Kidney (tissue), 14 donors: Measurements from ENCODE around the gene ZSCAN5A. TPM values are rescaled to one million over a fixed set of nuclear protein-coding genes. Genes with fewer than 3 reads are reported as not detected.
"Not testable (repeated sequence)": the region's sequence is repeated elsewhere in the genome, so short reads cannot be mapped to it uniquely, and the experiment has no call there.

Experiments
- DNase-seq, 5 donors: peaks; one replicate each; pipeline ENCODE4 v3.0.0-alpha.2; 2013 to 2020
- FAIRE-seq: peaks from 2 replicates; lab custom pipeline; 2012; peaks lifted over from hg19 to GRCh38; lab: Jason Lieb, UNC
- H3K27ac ChIP-seq, 2 donors: one replicate each; pipeline ENCODE4 v1.7.0; 2013; ENCODE audit warnings: low read depth in 2 of 2, low read length in 2 of 2, inconsistent platforms in 1 of 2
- H3K27me3 ChIP-seq: one replicate; pipeline ENCODE4 v1.7.1; 2013; ENCODE audit warnings: low read length, inconsistent platforms; ENCODE audit not compliant: control insufficient read depth, insufficient read depth
- H3K36me3 ChIP-seq, 3 donors: one replicate each; pipeline versions ENCODE4 v1.7.0 to v1.7.1; 2013; ENCODE audit warnings: low read length in 3 of 3, control low read depth in 1 of 3, inconsistent platforms in 1 of 3; ENCODE audit not compliant: insufficient read depth in 3 of 3, control insufficient read depth in 2 of 3
- H3K4me1 ChIP-seq, 3 donors: one replicate each; pipeline versions ENCODE4 v1.7.0 to v1.7.1; 2013; ENCODE audit warnings: low read length in 3 of 3, inconsistent platforms in 1 of 3, low read depth in 1 of 3; ENCODE audit not compliant: control insufficient read depth in 2 of 3, insufficient read depth in 2 of 3
- H3K4me3 ChIP-seq, 3 donors: one replicate each; pipeline versions ENCODE4 v1.7.0 to v1.8.1; 2013; ENCODE audit warnings: low read length in 3 of 3, control low read depth in 1 of 3, inconsistent platforms in 1 of 3
- H3K9ac ChIP-seq, 3 donors: one replicate each; pipeline versions ENCODE4 v1.7.0 to v1.7.1; 2013; ENCODE audit warnings: low read length in 3 of 3, control low read depth in 1 of 3, inconsistent platforms in 1 of 3
- H3K9me3 ChIP-seq, 3 donors: one replicate each; pipeline versions ENCODE4 v1.7.0 to v1.7.1; 2013; ENCODE audit warnings: low read length in 3 of 3, control low read depth in 1 of 3, inconsistent platforms in 1 of 3; ENCODE audit not compliant: control insufficient read depth in 2 of 3, insufficient read depth in 1 of 3
- intact Hi-C: fragments of 100-400 bp; cut with DNase I; formaldehyde crosslinking; loops from one replicate; pipeline ENCODE4 v1.11.1; 2022
- polyA plus RNA-seq: library from polyadenylated mRNA; stranded (reverse); fragments of 350-450 nt; fragmentation: Illumina TruSeq; extraction: RNeasy Lipid Tissue Mini Kit (QIAGEN cat#74804); gene quantifications from one replicate; pipeline ENCODE4 v1.2.3, GENCODE V29; 2014; ENCODE audit warnings: low read depth, low replicate concordance; ENCODE audit not compliant: insufficient read depth
- total RNA-seq: library from RNA; stranded (reverse); fragmentation: NEBNext Ultra II Directional; extraction: Animal tissue kit (Norgen Biotek cat#: 25700); gene quantifications from one replicate; pipeline ENCODE4 v1.2.1, GENCODE V29; 2021
- TF ChIP-seq, protein P1 (sequence below): IDR thresholded peaks from 3 replicates; pipeline ENCODE4 v1.5.1; 2012; ENCODE audit warnings: mild to moderate bottlenecking, moderate library complexity, borderline replicate concordance; ENCODE audit not compliant: insufficient read depth; ENCODE audit errors: extremely low read depth
- donor health status: control.
- donor health status: control.
- donor health status: control.
- donor health status: control.
- donor health status: control.
- donor health status: DM: yes; HTN: yes; CAD: no.
- donor health status: Normal renal cell carcinoma (clear cell type).

ZSCAN5A gene
- total and polyA plus RNA-seq, 2 donors from 2014 or later: 11.9 to 18.1 TPM

DNA sequence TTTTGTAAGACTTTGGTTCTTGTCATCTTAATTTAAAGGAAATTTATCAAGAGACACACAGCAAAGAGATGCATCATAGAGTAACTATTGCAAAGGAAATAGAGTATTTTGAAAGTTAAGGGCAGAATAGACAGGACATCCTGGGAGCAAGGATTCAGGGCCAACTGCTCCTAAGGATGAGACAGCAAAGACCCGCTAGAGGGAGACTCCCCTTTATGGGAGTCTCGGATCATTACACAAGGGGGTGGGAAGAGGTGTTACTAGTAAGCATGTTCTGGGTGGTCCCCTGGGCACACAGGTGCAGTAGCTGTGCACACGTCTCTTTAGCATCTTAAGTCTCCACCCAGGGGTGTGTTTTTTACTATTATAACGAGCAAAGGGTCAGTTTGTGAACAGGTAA is 102.9 kb downstream of the ZSCAN5A start:
- Histone ChIP-seq H3K27me3 (no peaks in the 10 kb centered on the region), H3K36me3 (no peaks in the 10 kb centered on the region), H3K4me1 (no peaks in the 10 kb centered on the region), H3K9me3 (no peaks in the 10 kb centered on the region), H3K4me3 (no peak overlapping the region), H3K27ac (no peak overlapping the region), H3K9ac (no peak overlapping the region)
- intact Hi-C loops: no loop called here
- TF ChIP-seq, protein P1, sequence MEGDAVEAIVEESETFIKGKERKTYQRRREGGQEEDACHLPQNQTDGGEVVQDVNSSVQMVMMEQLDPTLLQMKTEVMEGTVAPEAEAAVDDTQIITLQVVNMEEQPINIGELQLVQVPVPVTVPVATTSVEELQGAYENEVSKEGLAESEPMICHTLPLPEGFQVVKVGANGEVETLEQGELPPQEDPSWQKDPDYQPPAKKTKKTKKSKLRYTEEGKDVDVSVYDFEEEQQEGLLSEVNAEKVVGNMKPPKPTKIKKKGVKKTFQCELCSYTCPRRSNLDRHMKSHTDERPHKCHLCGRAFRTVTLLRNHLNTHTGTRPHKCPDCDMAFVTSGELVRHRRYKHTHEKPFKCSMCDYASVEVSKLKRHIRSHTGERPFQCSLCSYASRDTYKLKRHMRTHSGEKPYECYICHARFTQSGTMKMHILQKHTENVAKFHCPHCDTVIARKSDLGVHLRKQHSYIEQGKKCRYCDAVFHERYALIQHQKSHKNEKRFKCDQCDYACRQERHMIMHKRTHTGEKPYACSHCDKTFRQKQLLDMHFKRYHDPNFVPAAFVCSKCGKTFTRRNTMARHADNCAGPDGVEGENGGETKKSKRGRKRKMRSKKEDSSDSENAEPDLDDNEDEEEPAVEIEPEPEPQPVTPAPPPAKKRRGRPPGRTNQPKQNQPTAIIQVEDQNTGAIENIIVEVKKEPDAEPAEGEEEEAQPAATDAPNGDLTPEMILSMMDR: no peak
- no peak for DNase-seq
- no peak for FAIRE-seq

DNA sequence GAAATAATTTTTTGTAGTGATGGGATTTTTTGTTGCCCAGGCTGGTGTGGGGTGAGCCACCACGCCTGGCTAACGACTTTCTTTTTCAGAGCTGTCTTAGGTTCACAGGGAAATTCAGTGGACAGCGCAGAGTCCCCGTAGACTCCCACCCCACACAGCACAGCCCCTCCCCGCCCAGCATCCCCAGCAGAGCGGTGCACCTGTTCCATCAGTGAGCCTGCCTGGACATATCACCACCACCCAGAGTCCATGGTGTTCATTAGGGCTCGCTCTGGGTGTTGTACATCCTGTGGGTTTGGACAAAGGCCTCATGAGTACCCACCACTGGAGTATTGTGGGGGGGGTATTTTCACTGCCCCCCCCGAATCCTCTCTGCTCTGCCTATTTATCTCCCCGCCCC is 104.6 kb downstream of the ZSCAN5A start:
- intact Hi-C loops, H3K27me3 ChIP-seq, H3K27ac ChIP-seq, DNase-seq, FAIRE-seq, H3K9ac ChIP-seq, H3K36me3 ChIP-seq, H3K4me3 ChIP-seq, H3K4me1 ChIP-seq, H3K9me3 ChIP-seq: not testable (repeated sequence)

DNA sequence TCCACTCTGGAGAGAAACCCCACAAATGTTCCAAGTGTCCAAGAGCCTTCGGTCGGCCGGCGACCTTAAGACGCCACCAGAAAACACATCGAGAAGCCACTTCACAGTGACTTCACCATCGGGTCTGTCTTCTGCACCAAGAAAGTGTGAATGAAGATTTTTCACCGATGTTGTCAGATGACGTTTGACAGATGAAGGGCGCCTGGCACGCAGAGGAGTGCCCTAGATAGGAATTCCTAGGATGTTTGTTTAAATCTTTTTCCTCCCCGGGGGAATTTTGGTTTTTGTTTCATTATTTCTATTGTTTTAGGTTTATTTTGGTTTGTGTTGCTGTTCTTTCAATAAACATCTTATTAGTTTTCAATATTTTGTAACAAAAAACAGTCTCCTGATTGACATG is 105.5 kb downstream of the ZSCAN5A start:
- Histone ChIP-seq H3K36me3 (no peaks in the 10 kb centered on the region), H3K4me3 (no peak overlapping the region), H3K9me3 (no peaks in the 10 kb centered on the region), H3K27me3 (no peaks in the 10 kb centered on the region), H3K9ac (no peak overlapping the region), H3K27ac (no peak overlapping the region), H3K4me1 (no peaks in the 10 kb centered on the region)
- FAIRE-seq: no peak
- TF ChIP-seq, protein P1: no peak
- no peak for DNase-seq
- intact Hi-C loops: no loop called here

DNA sequence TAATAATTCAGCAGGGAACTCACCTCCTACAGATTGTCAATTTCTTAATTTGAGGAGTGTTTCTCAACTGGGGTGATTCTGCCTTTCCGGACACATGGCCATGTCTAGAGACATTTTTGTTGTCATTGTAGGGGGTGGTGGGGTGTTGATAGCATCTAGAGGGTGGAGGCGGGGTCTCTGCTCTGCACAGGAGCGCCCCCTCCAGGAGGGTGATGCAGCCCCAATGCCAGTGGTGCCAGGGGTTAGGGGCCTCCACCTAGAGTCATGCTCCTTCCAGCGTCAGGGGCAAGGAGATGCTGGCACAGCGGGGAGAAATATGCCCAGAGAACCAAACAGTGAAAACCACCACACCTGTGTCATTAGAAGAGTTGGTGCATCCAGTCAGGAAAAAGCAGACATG is 107.1 kb downstream of the ZSCAN5A start:
- H3K4me3 ChIP-seq, H3K36me3 ChIP-seq, H3K9me3 ChIP-seq, H3K27ac ChIP-seq, intact Hi-C loops, H3K9ac ChIP-seq, FAIRE-seq, DNase-seq, H3K4me1 ChIP-seq, H3K27me3 ChIP-seq: not testable (repeated sequence)

DNA sequence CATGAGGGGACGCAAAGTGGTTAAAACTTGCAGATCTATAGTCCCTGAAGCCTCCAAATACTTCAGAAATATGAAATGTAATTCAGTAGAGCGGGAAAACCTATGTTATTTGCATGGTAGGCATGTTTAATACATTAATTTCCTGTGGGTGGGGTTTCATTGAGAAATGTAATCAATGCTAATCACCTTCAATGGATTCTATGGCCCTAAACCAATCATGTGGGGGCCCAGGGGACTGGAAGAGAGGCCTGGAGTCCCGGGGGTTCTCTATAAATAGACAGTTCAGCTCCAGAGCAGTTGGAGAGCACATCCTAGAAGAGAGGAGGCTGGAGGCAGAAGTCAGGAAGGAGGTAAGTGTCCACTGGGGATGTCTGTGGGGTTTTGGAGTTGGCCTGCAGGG is 112.7 kb downstream of the ZSCAN5A start, which contains the start of gene ZSCAN5C:
TSS of gene ZSCAN5C (plus strand) at position 301 of the 400 bp plus-strand sequence. CDS start 3,641 bp downstream, outside the sequence.
- FAIRE-seq (no peak), DNase-seq (no peak)
- intact Hi-C loops: no loop called here
- TF ChIP-seq, protein P1: no peak
- Histone ChIP-seq H3K36me3 (no peaks in the 10 kb centered on the region), H3K27ac (no peak within 1 kb of the TSS), H3K9ac (no peak within 1 kb of the TSS), H3K4me3 (no peak within 1 kb of the TSS), H3K9me3 (no peaks in the 10 kb centered on the region), H3K27me3 (no peaks in the 10 kb centered on the region), H3K4me1 (no peaks in the 10 kb centered on the region)
